PFSK-1 (cell line): ENCODE data around the gene NAXE.

Source experiments
- FOXP2 ChIP-seq: optimal IDR thresholded peaks from 2 replicates; pipeline ENCODE3; 2011; ENCODE audit warnings: borderline replicate concordance, control low read depth, inconsistent platforms; ENCODE audit not compliant: insufficient read depth; ENCODE audit errors: extremely low read length, extremely low read depth
- POLR2AphosphoS5 ChIP-seq: IDR thresholded peaks from 2 replicates; pipeline ENCODE4 v1.6.1; 2012; ENCODE audit warnings: low read depth, mild to moderate bottlenecking, control low read depth, low read length, moderate library complexity
- REST ChIP-seq, 2 experiments: IDR thresholded peaks; 2 replicates each; pipeline versions ENCODE4 v1.6.1 to v1.8.0; 2011 to 2012; ENCODE audit warnings: low read depth in 2 of 2, low read length in 2 of 2, control low read depth in 1 of 2, inconsistent platforms in 1 of 2, mild to moderate bottlenecking in 1 of 2, moderate library complexity in 1 of 2; ENCODE audit not compliant: insufficient read depth in 1 of 2
- SIN3A ChIP-seq: IDR thresholded peaks from 2 replicates; pipeline ENCODE4 v1.6.1; 2012; ENCODE audit warnings: mild to moderate bottlenecking, low read length, moderate library complexity, borderline replicate concordance; ENCODE audit not compliant: insufficient read depth
- TAF1 ChIP-seq: IDR thresholded peaks from 2 replicates; pipeline ENCODE4 v1.6.1; 2012; ENCODE audit warnings: low read length, control low read depth, borderline replicate concordance; ENCODE audit not compliant: insufficient read depth

NAXE gene

GRCh38 chr1:156592910-156593660 lies 1.5 kb downstream of the NAXE start:
- TF ChIP-seq TAF1 (no peak), POLR2AphosphoS5 (no peak), SIN3A (no peak), FOXP2 (no peak)

- no peak for TF ChIP-seq FOXP2
- no peak for TF ChIP-seq REST (IDR thresholded peaks at IDR 0.05; ENCODE audit: insufficient read depth in 1 of 2, low read depth in 2 of 2, low read length in 2 of 2)
- no peak for TF ChIP-seq POLR2AphosphoS5
- no peak for TF ChIP-seq SIN3A
- TF ChIP-seq TAF1 = no peak
Observed at GRCh38 chr1:156593661-156593989, 2.0 kb downstream of the NAXE start.

- TF ChIP-seq TAF1 (no peak), POLR2AphosphoS5 (0 out of 2 replicates have a peak, but pooled peaks have one; percentile 39)
Observed at GRCh38 chr1:156594190-156594589, 2.6 kb downstream of the NAXE start.

GRCh38 chr1:156595016-156595415 lies 3.4 kb downstream of the NAXE start:
- TF ChIP-seq REST (IDR thresholded peaks at IDR 0.05; ENCODE audit: insufficient read depth in 1 of 2, low read depth in 2 of 2, low read length in 2 of 2) (no peak), FOXP2 (no peak), SIN3A (no peak), POLR2AphosphoS5 (no peak; the same call in 1 of the 2 replicates), TAF1 (no peak)

- no peak for TF ChIP-seq FOXP2
- no peak for TF ChIP-seq REST (IDR thresholded peaks at IDR 0.05; ENCODE audit: insufficient read depth in 1 of 2, low read depth in 2 of 2, low read length in 2 of 2)
- no peak; the same call in 1 of the 2 replicates for TF ChIP-seq POLR2AphosphoS5
- TF ChIP-seq TAF1 = no peak
- no peak for TF ChIP-seq SIN3A
Observed at GRCh38 chr1:156596426-156596825, 4.8 kb downstream of the NAXE start.

- TF ChIP-seq TAF1 = no peak
- TF ChIP-seq SIN3A = no peak
- no peak for TF ChIP-seq REST (IDR thresholded peaks at IDR 0.05; ENCODE audit: insufficient read depth in 1 of 2, low read depth in 2 of 2, low read length in 2 of 2)
- no peak for TF ChIP-seq FOXP2
- no peak for TF ChIP-seq POLR2AphosphoS5
Observed at GRCh38 chr1:156598125-156598524, 6.5 kb downstream of the NAXE start.
